ENCODE results near the gene TF.

TF gene

GRCh38 chr3:133812872-133813271 lies 66.7 kb downstream of the TF start:
- no peak for DNase-seq (ENCODE audit: low read depth)

GRCh38 chr3:133815386-133815785 lies 69.2 kb downstream of the TF start:
- DNase-seq (ENCODE audit: low read depth): no peak

- no peak for DNase-seq (ENCODE audit: low read depth)
These were observed 73.9 kb downstream of the TF start for GRCh38 chr3:133820129-133820528.

GRCh38 chr3:133820889-133821675 lies 74.9 kb downstream of the TF start:
- DNase-seq (ENCODE audit: low read depth): no peak

GRCh38 chr3:133821767-133822638 lies 75.8 kb downstream of the TF start:
- DNase-seq (ENCODE audit: low read depth): no peak

- DNase-seq (ENCODE audit: low read depth): no peak
These were observed 78.8 kb downstream of the TF start for GRCh38 chr3:133824961-133825485.

- DNase-seq (ENCODE audit: low read depth): no peak
These were observed 80.0 kb downstream of the TF start for GRCh38 chr3:133825969-133826727.

GRCh38 chr3:133827136-133827535 lies 80.9 kb downstream of the TF start:
- DNase-seq (ENCODE audit: low read depth): no peak

- no peak for DNase-seq (ENCODE audit: low read depth)
These were observed 81.5 kb downstream of the TF start for GRCh38 chr3:133827684-133828083.

- no peak for DNase-seq (ENCODE audit: low read depth)
These were observed 82.5 kb downstream of the TF start for GRCh38 chr3:133828576-133829309.

- DNase-seq (ENCODE audit: low read depth): no peak
These were observed 83.1 kb downstream of the TF start for GRCh38 chr3:133829310-133829707.

GRCh38 chr3:133830071-133830470 lies 83.9 kb downstream of the TF start:
- DNase-seq (ENCODE audit: low read depth): no peak

GRCh38 chr3:133831966-133832801 lies 86.0 kb downstream of the TF start:
- no peak for DNase-seq (ENCODE audit: low read depth)

- DNase-seq (ENCODE audit: low read depth): no peak
These were observed 86.6 kb downstream of the TF start for GRCh38 chr3:133832802-133833144.

- no peak for DNase-seq (ENCODE audit: low read depth)
These were observed 87.1 kb downstream of the TF start for GRCh38 chr3:133833267-133833666.

GRCh38 chr3:133833880-133834620 lies 87.9 kb downstream of the TF start:
- DNase-seq (ENCODE audit: low read depth): no peak

GRCh38 chr3:133834621-133835417 lies 88.6 kb downstream of the TF start:
- DNase-seq (ENCODE audit: low read depth): no peak

- no peak for DNase-seq (ENCODE audit: low read depth)
These were observed 89.2 kb downstream of the TF start for GRCh38 chr3:133835418-133835743.

- no peak for DNase-seq (ENCODE audit: low read depth)
These were observed 89.8 kb downstream of the TF start for GRCh38 chr3:133835961-133836360.
